GM19043 (cell line): ENCODE results near the gene PDP2.
"Not testable (repeated sequence)": the region's sequence is repeated elsewhere in the genome, so short reads cannot be mapped to it uniquely, and the experiment has no call there.

Experiments
- ATAC-seq: cut with Tn5 transposase; IDR thresholded peaks from one replicate; pipeline ENCODE4 v1.9.1; 2021; ENCODE audit warnings: low read depth; ENCODE audit not compliant: unreplicated experiment

The PDP2 gene

DNA sequence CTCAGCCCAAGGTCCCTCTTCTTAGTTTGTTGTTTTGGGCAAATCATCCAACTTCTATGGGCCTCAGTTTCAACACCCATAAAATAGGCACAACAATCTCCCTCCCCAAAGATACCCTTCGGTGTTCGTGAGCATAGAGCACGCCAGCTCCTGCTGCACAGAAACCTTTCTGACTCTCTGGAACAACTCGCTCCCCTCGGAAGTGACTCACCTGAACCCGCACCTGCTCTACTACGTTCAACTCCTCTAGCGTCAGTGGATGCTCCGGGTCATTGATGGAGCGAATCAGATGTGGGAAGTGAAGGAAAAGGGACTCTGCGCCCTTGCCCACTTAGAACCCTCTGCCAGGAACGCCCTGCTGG is 53.4 kb downstream of the PDP2 start:
- ATAC-seq, result peak; percentile 9

DNA sequence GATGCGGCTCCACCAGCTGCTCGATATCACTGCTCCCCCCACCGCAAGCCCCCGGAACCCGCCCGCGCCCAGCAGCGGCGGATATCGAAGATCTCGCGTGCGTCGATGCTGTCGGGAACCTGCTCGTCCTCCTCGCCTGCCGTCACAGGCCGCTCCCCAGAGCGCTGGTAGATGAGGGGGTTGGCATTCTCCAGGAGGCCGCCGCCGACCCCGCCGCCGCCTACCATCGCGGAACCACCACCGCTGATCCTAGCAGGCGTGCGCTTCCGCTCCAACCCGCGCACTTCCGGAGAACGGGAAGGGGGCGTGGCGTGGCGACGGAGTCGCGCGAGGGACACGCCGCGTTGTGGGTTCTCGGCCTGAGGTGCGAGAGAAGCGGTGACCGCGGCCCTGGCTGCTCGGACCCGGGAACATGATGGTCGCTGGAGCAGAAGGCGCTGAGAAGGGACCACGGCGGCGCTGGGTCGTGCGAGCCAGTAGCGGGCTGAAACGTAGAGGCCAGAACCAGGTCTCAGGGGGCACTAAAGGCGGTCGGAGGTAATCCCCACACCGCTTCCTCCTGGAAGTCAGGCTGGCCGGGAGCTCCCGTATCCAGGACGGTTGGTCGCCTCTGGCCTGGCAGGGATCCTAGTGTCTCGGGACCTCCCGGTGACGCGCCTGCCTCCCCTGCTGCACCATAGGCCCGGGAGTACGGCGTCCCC is 54.0 kb downstream of the PDP2 start, which contains the start of gene CIAO2B:
Gene CIAO2B (minus strand): TSS at position 265 of the 701 bp plus-strand sequence. CDS start 38 bp downstream, at position 227.
- peak; percentile 71 for ATAC-seq

DNA sequence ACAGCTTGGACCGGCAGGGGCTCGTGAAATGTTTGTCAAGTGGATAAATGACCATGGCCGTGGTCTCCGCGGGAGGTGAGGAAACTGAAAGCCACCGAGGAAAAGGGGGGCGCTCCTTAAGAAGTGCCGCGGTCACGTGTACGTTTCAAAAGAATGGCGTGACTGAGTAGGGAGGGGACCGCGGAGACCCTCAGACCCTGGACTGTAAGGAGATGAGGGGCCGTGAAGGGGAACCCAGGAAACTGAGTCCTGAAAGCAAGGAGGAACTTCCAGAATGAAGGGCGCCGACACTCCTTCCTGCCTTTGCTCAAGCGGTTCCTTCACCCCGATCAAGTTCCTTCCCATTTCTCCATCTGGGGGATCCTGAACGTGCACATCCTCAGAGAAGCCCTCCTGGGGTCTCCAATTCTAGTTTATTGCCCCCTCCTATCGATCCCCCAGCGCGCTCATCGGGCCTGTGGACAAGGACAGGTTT is 54.6 kb downstream of the PDP2 start:
- not testable (repeated sequence) for ATAC-seq

DNA sequence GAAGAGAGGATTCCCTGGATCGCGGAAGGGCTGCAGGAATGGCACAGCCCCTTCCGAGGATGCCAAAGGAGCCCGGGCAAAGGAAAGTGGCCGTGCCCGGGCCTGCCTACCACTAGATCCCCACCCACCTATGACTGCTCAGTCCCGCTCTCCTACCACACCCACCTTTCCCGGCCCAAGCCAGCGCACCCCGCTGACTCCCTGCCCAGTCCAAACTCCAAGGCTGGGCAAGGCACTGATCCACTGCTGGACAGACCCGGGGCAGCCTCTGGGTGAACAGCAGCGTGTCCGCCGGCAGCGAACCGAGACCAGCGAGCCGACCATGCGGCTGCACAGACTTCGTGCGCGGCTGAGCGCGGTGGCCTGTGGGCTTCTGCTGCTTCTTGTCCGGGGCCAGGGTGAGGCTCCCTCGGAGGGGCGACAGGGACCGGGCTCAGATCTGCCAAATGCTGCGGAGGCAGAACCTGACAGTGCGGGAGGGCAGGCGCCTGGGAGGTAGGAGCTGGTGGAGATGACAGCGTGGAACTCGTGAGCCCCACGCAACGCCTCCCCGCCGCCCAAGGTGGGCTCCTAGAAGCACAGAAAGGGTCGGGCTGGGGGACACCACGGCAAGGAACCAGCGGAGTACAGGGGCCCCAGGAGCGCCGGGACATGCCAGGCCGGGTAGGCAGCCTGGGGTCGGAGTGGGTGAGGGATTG is 55.1 kb downstream of the PDP2 start, which contains the start of gene CES2:
Gene CES2 (plus strand): TSS at position 203 of the 698 bp plus-strand sequence. CDS start 120 bp downstream, at position 323.
- no peak for ATAC-seq

DNA sequence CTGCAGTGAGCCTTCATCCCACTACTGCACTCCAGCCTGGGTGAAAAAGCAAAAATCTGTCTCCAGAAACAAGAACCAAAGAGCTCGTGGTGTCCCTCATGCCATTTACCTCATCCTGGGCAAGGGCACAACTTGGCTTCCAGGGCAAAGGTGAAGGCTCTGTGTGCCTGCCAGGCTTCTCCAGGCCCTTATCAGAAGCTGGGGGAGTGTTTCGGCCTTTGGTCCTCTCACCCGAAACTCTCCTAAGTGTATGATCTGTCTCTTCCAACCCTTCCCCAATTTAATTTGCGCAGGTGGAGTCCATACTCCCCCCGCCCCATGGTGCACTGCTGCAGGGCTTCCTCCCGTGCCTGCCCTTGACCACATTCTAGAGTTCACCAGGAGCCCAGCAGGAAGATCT is 56.1 kb downstream of the PDP2 start:
- no peak for ATAC-seq

- no peak for ATAC-seq
These were observed 56.7 kb downstream of the PDP2 start for GRCh38 chr16:66936889-66937554.

- ATAC-seq, result no peak
These were observed 57.5 kb downstream of the PDP2 start for GRCh38 chr16:66937725-66938337.

DNA sequence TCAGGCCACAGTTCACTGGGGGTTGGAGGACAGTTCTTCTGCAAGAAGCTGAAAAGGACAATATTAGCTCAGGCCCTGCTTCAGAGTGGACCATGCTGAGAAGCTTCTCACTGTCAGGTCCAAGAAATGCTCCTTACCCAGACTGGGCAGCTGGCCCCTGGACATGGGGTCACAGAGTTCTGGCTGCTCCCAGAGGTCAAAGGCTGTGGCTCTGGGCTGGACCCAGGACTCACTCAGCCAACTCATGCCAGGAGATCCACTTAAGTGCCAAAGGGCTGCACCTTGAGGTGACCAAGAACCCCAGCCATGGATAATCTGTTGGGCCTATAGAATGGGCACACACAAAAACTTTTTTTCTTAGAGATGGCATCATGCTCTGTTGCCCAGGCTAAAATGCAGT is 59.1 kb downstream of the PDP2 start:
- ATAC-seq, result no peak

- no peak for ATAC-seq
These were observed 59.9 kb downstream of the PDP2 start for GRCh38 chr16:66940236-66940635.
